HG03196 (cell line): Measurements from ENCODE around the gene TMEM242.

ENCODE experiments used
- ATAC-seq: cut with Tn5 transposase; IDR thresholded peaks from one replicate; pipeline ENCODE4 v1.9.1; 2021; ENCODE audit not compliant: unreplicated experiment

Gene TMEM242

DNA sequence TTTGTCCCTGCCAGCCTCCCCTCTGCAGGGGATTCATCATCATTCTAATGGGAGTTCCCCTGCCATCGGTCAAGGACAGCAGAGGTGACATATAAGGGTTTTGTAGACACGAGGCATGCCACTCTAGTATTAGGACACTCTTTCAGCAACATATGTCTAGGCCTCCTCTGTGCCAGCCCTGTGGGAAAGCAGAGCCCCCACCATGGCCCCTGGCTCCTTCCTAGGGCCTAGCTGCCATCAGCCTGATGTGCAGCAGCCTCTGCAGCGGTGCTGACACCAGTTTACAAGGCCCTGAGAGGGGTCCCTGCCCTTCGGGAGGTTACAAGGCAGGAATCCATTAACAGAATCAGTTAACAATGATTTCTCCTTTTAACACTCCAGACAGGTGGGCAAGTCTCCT, 32.5 kb downstream of the TMEM242 start:
- ATAC-seq: no peak

DNA sequence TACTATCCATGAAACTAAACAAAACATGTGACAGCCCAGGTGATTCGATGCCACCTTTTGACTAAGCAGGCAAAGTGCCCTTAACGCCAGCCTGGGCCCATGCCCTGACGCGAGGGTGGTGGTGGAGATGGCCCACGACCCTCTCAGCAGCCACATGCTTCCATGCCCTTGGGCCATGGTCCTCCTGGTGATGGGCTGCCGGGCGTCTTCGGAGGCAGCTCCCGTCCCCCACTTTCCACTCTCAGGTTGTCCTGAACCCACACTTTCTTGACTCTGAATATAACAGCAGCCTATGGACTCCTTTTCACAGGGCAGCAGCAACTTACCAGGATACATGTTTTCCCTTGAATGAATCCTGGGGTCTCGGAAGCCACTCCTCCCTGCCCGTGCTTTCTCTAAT, 33.6 kb downstream of the TMEM242 start:
- ATAC-seq: no peak

DNA sequence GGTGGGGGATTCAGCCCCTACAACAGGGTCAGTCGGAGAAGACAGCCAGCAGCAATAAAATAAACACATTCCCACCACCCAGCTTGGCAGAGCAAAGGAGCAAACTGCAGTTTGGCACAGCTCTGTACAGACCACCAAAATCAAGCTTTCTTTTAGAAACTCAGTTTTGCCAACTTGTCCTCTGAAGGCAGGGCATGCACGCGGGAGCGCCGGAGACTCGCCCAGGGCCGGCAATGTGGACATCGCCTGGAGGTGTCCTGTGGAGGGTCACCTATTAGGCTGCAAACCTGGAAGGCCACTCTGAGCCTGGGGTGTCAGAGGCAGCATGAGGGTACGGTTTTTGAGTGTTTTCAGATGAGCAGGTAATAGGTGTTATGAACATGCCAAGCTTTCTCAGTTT, 34.7 kb downstream of the TMEM242 start:
- ATAC-seq: no peak

DNA sequence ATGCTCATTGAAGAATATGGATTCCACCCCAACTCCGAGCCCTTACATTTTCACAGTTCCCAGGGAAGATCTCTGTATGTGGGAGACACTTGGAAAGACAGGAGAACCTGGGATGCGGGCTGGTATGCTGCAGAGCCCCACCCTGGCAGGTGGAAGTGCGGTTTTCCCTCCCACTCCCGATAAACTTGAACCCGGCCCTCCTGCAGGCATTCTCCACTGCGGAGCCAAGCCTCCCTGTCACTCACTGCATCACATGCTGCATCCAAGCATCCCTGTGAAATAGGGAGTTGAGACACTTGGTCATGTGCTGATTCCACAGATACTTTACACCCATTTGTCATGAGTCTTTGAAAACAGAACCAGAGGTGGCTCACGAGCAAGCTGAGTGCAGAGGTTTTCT, 35.4 kb downstream of the TMEM242 start:
- no peak for ATAC-seq

GRCh38 chr6:157287247-157287850, 36.0 kb downstream of the TMEM242 start:
- ATAC-seq: no peak

DNA sequence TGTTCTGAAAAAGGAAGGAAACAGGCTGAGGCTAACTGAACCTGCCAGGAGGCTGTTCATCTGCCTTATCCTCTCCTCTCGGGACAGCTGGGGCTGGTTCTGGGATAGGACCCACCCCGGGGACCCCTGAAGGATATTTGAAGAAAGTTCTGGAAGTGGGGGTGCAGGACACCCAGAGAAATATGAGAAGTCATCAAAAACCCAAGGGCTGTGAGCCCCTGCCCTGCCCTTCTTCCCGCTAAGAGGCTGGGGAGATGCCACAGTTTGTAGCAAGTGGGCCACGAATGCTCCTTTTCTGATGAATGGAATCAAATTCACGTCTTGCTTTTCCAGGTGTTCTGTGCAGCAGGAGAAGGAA, 37.9 kb downstream of the TMEM242 start:
- ATAC-seq: no peak

GRCh38 chr6:157284738-157285421, 38.4 kb downstream of the TMEM242 start:
- no peak for ATAC-seq

GRCh38 chr6:157283900-157284737, 39.2 kb downstream of the TMEM242 start:
- ATAC-seq: no peak

DNA sequence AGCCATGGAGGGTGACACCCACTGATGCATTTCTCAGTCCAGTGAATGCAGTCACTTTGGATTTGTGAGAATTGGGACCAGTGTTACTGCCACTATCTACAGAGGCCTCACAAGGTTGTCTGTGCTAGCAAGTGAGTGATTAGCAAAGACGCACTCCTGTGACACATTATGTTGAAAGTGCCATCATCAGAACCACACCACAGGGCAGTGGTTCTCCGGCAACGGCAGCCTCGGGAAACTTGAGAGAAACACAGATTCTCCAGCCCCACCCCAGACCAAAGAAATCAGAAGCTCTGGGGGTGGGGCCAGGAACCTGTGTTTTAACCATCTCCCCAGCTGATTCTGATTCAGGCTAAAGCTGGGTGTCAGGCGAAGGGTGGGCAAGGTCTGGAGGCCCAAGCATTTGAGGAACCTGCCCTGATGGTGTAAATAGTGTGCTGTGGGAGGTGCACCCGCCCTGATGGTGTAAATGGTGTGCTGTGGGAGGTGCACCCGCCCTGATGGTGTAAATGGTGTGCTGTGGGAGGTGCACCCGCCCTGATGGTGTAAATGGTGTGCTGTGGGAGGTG, 39.9 kb downstream of the TMEM242 start:
- ATAC-seq: no peak

DNA sequence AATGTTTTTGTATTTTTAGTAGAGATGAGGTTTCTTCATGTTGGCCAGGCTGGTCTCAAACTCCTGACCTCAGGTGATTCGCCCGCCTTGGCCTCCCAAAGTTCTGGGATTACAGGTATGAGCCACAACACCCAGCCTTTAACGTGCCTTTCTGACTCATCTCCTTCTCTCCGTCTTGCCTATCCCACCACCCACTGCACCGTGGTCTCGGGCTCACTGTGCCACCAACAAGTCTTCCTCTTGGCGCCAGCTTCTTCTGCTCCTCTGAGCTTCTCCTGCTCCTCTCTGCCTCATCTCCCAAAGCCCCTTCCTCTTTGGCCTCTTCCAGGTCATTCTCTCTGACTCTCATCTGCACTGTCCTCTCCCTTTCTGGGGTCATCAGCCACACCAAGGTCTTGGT, 41.0 kb downstream of the TMEM242 start:
- ATAC-seq: no peak

DNA sequence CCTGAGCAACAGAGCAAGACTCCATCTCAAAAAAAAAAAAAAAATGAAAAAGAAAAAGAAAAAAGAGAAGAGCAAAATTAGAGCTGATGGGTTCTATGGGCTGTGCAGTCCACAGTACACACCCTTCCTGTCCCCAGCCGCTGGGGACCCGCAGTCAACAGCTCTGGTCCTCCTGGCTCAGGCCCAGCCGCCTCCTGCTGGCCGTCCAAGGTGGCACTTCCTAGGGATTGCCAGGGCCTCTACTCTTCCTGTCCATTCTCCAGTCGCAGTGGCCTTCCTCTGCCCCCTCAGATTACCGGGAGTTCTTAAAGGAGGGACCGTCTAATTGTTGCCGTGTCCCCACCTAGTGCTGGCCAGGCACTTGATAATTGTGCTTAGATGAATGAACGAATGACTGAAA, 41.7 kb downstream of the TMEM242 start:
- no peak for ATAC-seq

- ATAC-seq: no peak
Measured at GRCh38 chr6:157280947-157281346, 42.4 kb downstream of the TMEM242 start.

DNA sequence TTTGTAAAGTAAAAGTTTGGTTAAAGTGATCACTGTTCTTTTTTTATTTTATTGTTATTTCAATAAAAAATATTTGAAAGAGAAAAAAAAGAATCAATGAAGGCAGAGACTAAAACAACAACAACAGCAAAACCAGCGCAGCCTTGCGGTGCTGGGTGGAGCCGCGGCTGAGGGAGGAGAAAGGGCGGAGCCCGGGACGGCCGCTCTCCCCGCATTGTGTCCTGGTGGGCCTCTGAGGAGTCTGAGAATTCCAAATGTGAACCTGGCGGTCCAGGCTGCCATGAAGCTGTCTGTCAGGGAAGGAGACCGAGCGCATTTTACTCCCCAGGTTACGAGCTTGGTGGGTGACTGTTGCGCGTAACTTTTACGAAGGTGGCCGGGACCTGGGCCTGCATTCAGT, 43.2 kb downstream of the TMEM242 start:
- ATAC-seq: no peak

DNA sequence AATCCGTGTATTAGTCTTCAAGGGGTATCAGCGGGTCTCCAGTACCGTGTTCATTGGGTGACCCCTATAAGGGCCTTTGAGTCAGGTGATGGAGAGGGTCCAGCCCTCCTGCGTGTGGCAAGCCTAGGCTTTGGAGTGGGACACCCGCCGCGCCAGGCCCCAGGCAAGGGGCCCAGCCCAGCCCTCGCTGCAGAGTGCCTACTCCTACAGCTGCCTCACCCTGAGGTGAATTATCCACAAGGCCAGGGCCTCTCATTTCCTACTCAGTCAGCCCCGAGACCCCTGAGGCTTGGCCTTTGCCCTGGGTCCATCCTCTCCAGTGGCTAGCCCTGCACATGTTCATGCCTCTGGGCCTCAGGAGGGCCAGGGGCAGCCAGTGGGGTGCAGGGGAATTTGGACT, 45.1 kb downstream of the TMEM242 start:
- no peak for ATAC-seq

GRCh38 chr6:157276731-157277130, 46.6 kb downstream of the TMEM242 start:
- ATAC-seq: no peak

GRCh38 chr6:157276134-157276532, 47.2 kb downstream of the TMEM242 start:
- no peak for ATAC-seq

DNA sequence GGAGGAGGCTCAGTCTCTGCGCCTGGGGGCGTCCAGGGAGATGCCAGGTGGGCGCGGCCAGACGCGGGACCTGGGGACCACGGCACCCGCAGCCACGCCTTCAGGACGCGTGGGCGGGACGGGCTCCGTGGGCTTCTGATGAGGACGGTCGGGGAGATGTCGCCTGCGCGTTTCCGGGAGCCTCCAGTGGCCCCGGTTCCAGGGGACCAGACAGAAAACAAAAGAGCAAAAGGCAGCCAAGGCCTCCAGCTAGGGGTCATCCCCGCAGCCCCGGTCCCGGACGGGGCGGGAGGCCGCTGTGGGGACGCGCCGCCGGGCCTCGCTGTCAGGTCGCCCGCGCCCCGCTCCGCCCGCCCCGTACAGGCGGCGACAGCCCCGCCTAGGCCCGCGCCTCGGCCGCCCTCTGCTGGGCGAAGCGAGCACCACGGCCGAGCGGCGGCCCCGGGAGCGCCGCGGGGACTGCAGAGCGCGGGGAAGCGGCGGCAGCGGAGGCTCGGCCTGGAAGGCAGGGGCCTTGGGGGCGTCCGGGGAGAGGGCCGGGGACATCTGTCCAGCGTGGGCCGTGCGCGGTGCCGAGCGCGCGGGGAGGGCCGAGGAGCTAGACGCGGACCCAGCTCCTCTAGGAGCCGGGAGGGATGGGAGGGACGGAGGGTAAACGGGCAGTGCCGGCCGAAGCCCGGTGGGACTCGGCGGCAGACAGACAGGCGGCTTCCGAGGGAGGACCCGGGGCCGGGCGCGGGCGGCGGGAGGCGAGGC, 48.7 kb downstream of the TMEM242 start:
- peak; percentile 94 for ATAC-seq

- ATAC-seq: no peak
Measured at GRCh38 chr6:157273756-157274470, 49.4 kb downstream of the TMEM242 start.

- no peak for ATAC-seq
Measured at GRCh38 chr6:157272866-157273755, 50.2 kb downstream of the TMEM242 start.

GRCh38 chr6:157272372-157272771, 50.9 kb downstream of the TMEM242 start:
- ATAC-seq: no peak
